COLO668 (cell line): Measurements from ENCODE around the gene PATL2.
"Not testable (repeated sequence)": the region's sequence is repeated elsewhere in the genome, so short reads cannot be mapped to it uniquely, and the experiment has no call there.

Source experiments
- DNase-seq: peaks from one replicate; lab custom pipeline; 2025; ENCODE audit not compliant: unreplicated experiment; lab: John Stamatoyannopoulos, UW

PATL2 gene

GRCh38 chr15:44654858-44655257 lies 56.3 kb downstream of the PATL2 start:
- no peak for DNase-seq

DNA sequence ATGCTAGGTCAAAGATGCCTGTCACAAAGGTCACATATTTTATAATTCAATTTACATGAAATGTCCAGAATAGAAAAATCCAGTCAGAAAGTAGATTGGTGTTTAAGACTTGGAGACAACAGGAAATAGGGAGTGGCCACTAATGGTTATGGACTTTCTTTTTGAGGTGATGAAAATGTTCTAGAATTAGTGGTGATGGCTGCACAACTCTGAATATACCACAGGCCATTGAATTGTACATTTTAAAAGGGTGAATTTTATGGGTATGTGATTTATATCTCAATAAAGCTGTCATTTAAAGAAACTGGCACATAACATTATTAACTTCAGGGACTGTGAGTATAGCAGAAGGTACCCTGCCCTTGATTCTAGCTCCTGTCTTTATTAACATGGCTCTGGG lies 63.5 kb downstream of the PATL2 start:
- DNase-seq, result no peak

DNA sequence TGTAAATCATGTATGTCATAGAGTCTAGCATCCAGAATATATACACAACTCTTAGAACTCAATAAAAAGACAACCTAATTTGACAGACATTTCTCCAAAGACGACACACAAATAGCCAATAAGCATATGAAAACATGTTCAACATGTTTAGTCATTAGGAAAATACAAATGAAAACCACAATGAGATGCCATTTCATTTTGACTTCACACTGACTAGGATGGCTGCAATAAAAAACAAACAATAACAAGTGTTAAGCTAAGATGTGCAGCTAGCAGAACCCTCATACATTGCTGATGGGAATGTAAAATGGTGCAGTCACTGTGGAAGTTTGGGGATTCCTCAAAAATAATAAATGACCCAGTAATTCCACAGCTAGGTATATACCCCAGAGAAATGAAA lies 64.1 kb downstream of the PATL2 start:
- DNase-seq, result no peak

DNA sequence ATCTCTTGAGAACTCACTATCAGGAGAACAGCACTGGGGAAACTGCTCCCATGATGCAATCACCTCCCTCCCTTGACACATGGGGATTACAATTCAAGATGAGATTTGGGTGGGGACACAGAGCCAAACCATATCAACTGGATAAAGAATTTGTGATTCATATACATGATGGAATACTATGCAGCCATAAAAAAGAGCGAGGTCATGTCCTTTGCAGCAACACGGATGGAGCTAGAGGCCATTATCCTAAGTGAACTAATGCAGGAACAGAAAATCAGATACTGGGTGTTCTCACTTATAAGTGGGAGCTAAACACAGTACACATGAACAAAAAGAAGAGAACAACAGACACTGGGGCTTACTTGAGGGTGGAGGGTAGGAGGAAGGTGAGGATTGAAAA lies 64.7 kb downstream of the PATL2 start:
- no peak for DNase-seq

GRCh38 chr15:44641651-44642050 lies 69.5 kb downstream of the PATL2 start:
- DNase-seq, result no peak

GRCh38 chr15:44636976-44637375 lies 74.1 kb downstream of the PATL2 start:
- no peak for DNase-seq

- DNase-seq, result no peak
Measured at GRCh38 chr15:44633603-44634002, 77.5 kb downstream of the PATL2 start.

DNA sequence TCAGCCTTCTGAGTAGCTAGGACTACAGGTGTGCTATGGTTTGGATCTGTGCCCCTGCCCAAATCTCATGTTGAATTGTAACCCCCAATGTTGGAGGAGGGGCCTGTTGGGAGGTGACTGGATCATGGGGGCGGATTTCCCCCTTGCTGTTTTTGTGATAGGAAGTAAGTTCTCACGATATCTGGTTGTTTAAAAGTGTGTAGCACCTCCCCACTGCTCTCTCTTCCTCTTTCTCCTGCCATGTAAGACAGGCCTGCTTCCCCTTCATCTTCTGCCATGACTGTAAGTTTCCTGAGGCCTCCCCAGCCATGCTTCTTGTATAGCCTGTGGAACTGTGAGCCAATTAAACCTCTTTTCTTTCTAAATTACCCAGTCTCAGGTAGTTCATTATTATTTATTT lies 85.8 kb downstream of the PATL2 start:
- DNase-seq, result not testable (repeated sequence)

- DNase-seq, result no peak
Measured at GRCh38 chr15:44623178-44623577, 87.9 kb downstream of the PATL2 start.

- no peak for DNase-seq
Measured at GRCh38 chr15:44620081-44620480, 91.0 kb downstream of the PATL2 start.

DNA sequence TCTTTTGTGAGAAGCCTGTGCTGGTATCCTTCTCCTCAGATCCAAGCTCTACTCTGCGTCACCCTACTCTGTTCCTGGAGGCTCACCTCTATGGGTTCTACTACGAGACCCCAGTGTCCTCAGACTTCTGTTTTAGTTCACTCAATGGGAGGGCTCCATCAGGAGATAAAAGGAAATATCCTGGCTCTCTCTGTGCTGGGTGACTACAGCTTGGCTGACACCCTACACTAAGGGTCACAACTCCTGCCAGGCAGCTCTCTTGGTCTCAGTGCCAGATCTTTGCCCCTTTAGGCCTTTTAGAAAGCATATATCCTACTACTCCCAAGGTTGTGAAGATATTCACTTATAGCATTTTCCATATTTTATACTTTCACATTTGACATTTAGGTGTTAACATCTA lies 94.1 kb downstream of the PATL2 start:
- DNase-seq, result no peak
